Skeletal muscle tissue (tissue), 4 donors: ENCODE results near the gene GPX8. TPM values are rescaled to one million over a fixed set of nuclear protein-coding genes. Genes with fewer than 3 reads are reported as not detected.

Experiments
- H3K27ac ChIP-seq: one replicate; pipeline ENCODE4 v1.7.0; 2013; ENCODE audit warnings: mild to moderate bottlenecking, low read depth, low read length, inconsistent platforms
- H3K27me3 ChIP-seq, 3 donors: one replicate each; pipeline ENCODE4 v1.7.0; 2013; ENCODE audit warnings: low read length in 3 of 3; ENCODE audit not compliant: control insufficient read depth in 3 of 3, insufficient read depth in 3 of 3
- H3K36me3 ChIP-seq, 3 donors: one replicate each; pipeline ENCODE4 v1.7.0; 2013; ENCODE audit warnings: low read length in 3 of 3; ENCODE audit not compliant: control insufficient read depth in 3 of 3, insufficient read depth in 3 of 3
- H3K4me1 ChIP-seq, 3 donors: one replicate each; pipeline ENCODE4 v1.7.0; 2013; ENCODE audit warnings: low read length in 3 of 3, mild to moderate bottlenecking in 3 of 3; ENCODE audit not compliant: control insufficient read depth in 3 of 3, insufficient read depth in 3 of 3
- H3K4me3 ChIP-seq, 3 donors: one replicate each; pipeline ENCODE4 v1.7.0; 2013; ENCODE audit warnings: low read length in 3 of 3
- H3K9ac ChIP-seq, 3 donors: one replicate each; pipeline ENCODE4 v1.7.0; 2013; ENCODE audit warnings: low read length in 3 of 3, mild to moderate bottlenecking in 3 of 3, moderate library complexity in 2 of 3, low read depth in 1 of 3
- H3K9me3 ChIP-seq, 3 donors: one replicate each; pipeline ENCODE4 v1.7.0; 2013; ENCODE audit warnings: low read length in 3 of 3; ENCODE audit not compliant: control insufficient read depth in 3 of 3
- total RNA-seq: library from RNA; depleted of rRNA; stranded (reverse); fragments of >200 nt; gene quantifications from one replicate; pipeline ENCODE4 v1.2.3, GENCODE V29; 2014
- donor health status: Osteomylitis.

The GPX8 gene
- total RNA-seq, result 23.5 TPM

GRCh38 chr5:55159763-55160492, at the start of gene GPX8:
Gene GPX8 (plus strand): TSS chr5:55160171. CDS start chr5:55160193, 22 bp downstream.
- Histone ChIP-seq H3K9ac (peak within 1 kb of the TSS in 2 of 3 donors; percentile 24 to 34), H3K4me3 (peak within 1 kb of the TSS; percentile 42 to 83 (median 47)), H3K4me1 (no peaks in the 10 kb centered on the region), H3K27me3 (peaks cover 5 to 21% (median 8%) of the 10 kb centered on the region in 3 donors), H3K27ac (no peak within 1 kb of the TSS), H3K9me3 (no peaks in the 10 kb centered on the region), H3K36me3 (no peaks in the 10 kb centered on the region)

- Histone ChIP-seq H3K9ac (no peak overlapping the region), H3K27me3 (peaks cover 0 to 2% (median 0%) of the 10 kb centered on the region in 3 donors), H3K4me3 (no peak overlapping the region), H3K9me3 (no peaks in the 10 kb centered on the region), H3K4me1 (no peaks in the 10 kb centered on the region), H3K27ac (no peak overlapping the region), H3K36me3 (no peaks in the 10 kb centered on the region)
Observed at GRCh38 chr5:55110217-55110616, 49.8 kb upstream of the GPX8 start.

- H3K9ac ChIP-seq, result no peak overlapping the region
- no peaks in the 10 kb centered on the region for H3K9me3 ChIP-seq
- peaks cover 0 to 5% (median 0%) of the 10 kb centered on the region in 3 donors for H3K27me3 ChIP-seq
- H3K4me1 ChIP-seq, result no peaks in the 10 kb centered on the region
- no peaks in the 10 kb centered on the region for H3K36me3 ChIP-seq
- H3K27ac ChIP-seq, result no peak overlapping the region
- H3K4me3 ChIP-seq, result no peak overlapping the region
Observed at GRCh38 chr5:55113327-55113726, 46.6 kb upstream of the GPX8 start.

- Histone ChIP-seq H3K27ac (no peak overlapping the region), H3K9me3 (no peaks in the 10 kb centered on the region), H3K27me3 (peaks cover 0 to 4% (median 0%) of the 10 kb centered on the region in 3 donors), H3K4me3 (no peak overlapping the region), H3K36me3 (no peaks in the 10 kb centered on the region), H3K4me1 (no peaks in the 10 kb centered on the region), H3K9ac (no peak overlapping the region)
Observed at GRCh38 chr5:55114061-55114460, 45.9 kb upstream of the GPX8 start.

- Histone ChIP-seq H3K9me3 (no peaks in the 10 kb centered on the region), H3K36me3 (no peaks in the 10 kb centered on the region), H3K9ac (no peak overlapping the region), H3K4me1 (no peaks in the 10 kb centered on the region), H3K27me3 (peaks cover 0 to 3% (median 0%) of the 10 kb centered on the region in 3 donors), H3K27ac (no peak overlapping the region), H3K4me3 (no peak overlapping the region)
Observed at GRCh38 chr5:55123365-55123764, 36.6 kb upstream of the GPX8 start.

GRCh38 chr5:55134053-55134722, 25.8 kb upstream of the GPX8 start:
- Histone ChIP-seq H3K4me3 (no peak overlapping the region), H3K36me3 (no peaks in the 10 kb centered on the region), H3K4me1 (no peaks in the 10 kb centered on the region), H3K9me3 (no peaks in the 10 kb centered on the region), H3K9ac (no peak overlapping the region), H3K27ac (no peak overlapping the region), H3K27me3 (no peaks in the 10 kb centered on the region)

- Histone ChIP-seq H3K9me3 (no peaks in the 10 kb centered on the region), H3K4me1 (no peaks in the 10 kb centered on the region), H3K27ac (no peak overlapping the region), H3K36me3 (no peaks in the 10 kb centered on the region), H3K27me3 (no peaks in the 10 kb centered on the region), H3K4me3 (no peak overlapping the region), H3K9ac (no peak overlapping the region)
Observed at GRCh38 chr5:55136521-55136920, 23.4 kb upstream of the GPX8 start.

GRCh38 chr5:55140908-55141665, 18.9 kb upstream of the GPX8 start:
- peaks cover 0 to 3% (median 0%) of the 10 kb centered on the region in 3 donors for H3K27me3 ChIP-seq
- H3K4me3 ChIP-seq, result no peak overlapping the region
- no peaks in the 10 kb centered on the region for H3K36me3 ChIP-seq
- no peak overlapping the region for H3K9ac ChIP-seq
- H3K27ac ChIP-seq, result no peak overlapping the region
- no peaks in the 10 kb centered on the region for H3K9me3 ChIP-seq
- H3K4me1 ChIP-seq, result no peaks in the 10 kb centered on the region

- Histone ChIP-seq H3K9ac (no peak overlapping the region), H3K4me1 (no peaks in the 10 kb centered on the region), H3K36me3 (no peaks in the 10 kb centered on the region), H3K9me3 (no peaks in the 10 kb centered on the region), H3K27me3 (peaks cover 0 to 3% (median 0%) of the 10 kb centered on the region in 3 donors), H3K4me3 (no peak overlapping the region), H3K27ac (no peak overlapping the region)
Observed at GRCh38 chr5:55141945-55142690, 17.9 kb upstream of the GPX8 start.
